GM23338 (cell line): ENCODE data around the gene S100PBP. TPM values are rescaled to one million over a fixed set of nuclear protein-coding genes. Genes with fewer than 3 reads are reported as not detected.

Source experiments
- ATAC-seq: fragments of 200-7000 bp; cut with Tn5 transposase; 3 replicates; pipeline ENCODE4 v1.9.1; 2020
- DNase-seq: peaks from one replicate; pipeline ENCODE4 v3.0.0-alpha.2; 2015; ENCODE audit warnings: low spot score
- H2AFZ ChIP-seq: fragments of 200-600 bp; sonication (generic); 2 replicates; pipeline ENCODE4 v1.8.0; 2016; ENCODE audit warnings: antibody characterized with exemption, mild to moderate bottlenecking, moderate library complexity
- H3F3A ChIP-seq: fragments of 200-600 bp; sonication (generic); replicated peaks from 2 replicates; pipeline ENCODE4 v1.8.0; 2017; ENCODE audit warnings: antibody characterized with exemption, mixed run types, low read depth
- H3K27ac ChIP-seq: fragments of 200-600 bp; sonication (generic); 2 replicates; pipeline ENCODE4 v1.6.1; 2016; ENCODE audit warnings: low read depth
- H3K27me3 ChIP-seq: fragments of 200-600 bp; sonication (generic); 2 replicates; pipeline ENCODE4 v1.8.0; 2016; ENCODE audit warnings: mild to moderate bottlenecking, mixed run types, moderate library complexity; ENCODE audit not compliant: insufficient read depth
- H3K36me3 ChIP-seq: fragments of 200-600 bp; sonication (generic); 2 replicates; pipeline ENCODE4 v1.8.0; 2016; ENCODE audit warnings: mild to moderate bottlenecking; ENCODE audit not compliant: insufficient read depth
- H3K4me1 ChIP-seq: fragments of 200-600 bp; sonication (generic); 2 replicates; pipeline ENCODE4 v1.8.0; 2016; ENCODE audit warnings: mild to moderate bottlenecking, moderate library complexity; ENCODE audit not compliant: insufficient read depth
- H3K4me2 ChIP-seq: fragments of 200-600 bp; sonication (generic); 2 replicates; pipeline ENCODE4 v1.7.1; 2017; ENCODE audit warnings: mixed run types
- H3K4me3 ChIP-seq: fragments of 200-600 bp; sonication (generic); 2 replicates; pipeline ENCODE4 v1.6.1; 2016; ENCODE audit warnings: mixed run types
- H3K79me2 ChIP-seq: fragments of 200-600 bp; sonication (generic); replicated peaks from 2 replicates; pipeline ENCODE4 v1.8.0; 2017; ENCODE audit warnings: mild to moderate bottlenecking; ENCODE audit not compliant: insufficient read depth
- H3K9me2 ChIP-seq: fragments of 200-600 bp; sonication (generic); 2 replicates; pipeline ENCODE4 v1.8.0; 2017; ENCODE audit not compliant: insufficient read depth
- H4K20me1 ChIP-seq: fragments of 200-600 bp; sonication (generic); replicated peaks from 2 replicates; pipeline ENCODE4 v1.8.0; 2017; ENCODE audit warnings: mild to moderate bottlenecking; ENCODE audit not compliant: insufficient read depth
- H3K27ac Mint-ChIP-seq: 2 replicates; pipeline ENCODE4 v1.8.0; 2020; ENCODE audit warnings: inconsistent platforms, mild to moderate bottlenecking, moderate library complexity, mixed read lengths
- H3K27me3 Mint-ChIP-seq: 3 replicates; pipeline ENCODE4 v1.8.0; 2022; ENCODE audit warnings: low read depth, mild to moderate bottlenecking, moderate library complexity, mixed read lengths, inconsistent platforms; ENCODE audit not compliant: insufficient read depth, poor library complexity
- H3K36me3 Mint-ChIP-seq: 3 replicates; pipeline ENCODE4 v1.8.0; 2021; ENCODE audit warnings: low read depth, mild to moderate bottlenecking, inconsistent platforms, moderate library complexity, mixed read lengths
- H3K4me1 Mint-ChIP-seq: 3 replicates; pipeline ENCODE4 v1.8.0; 2020; ENCODE audit warnings: mild to moderate bottlenecking, inconsistent platforms, mixed read lengths
- H3K4me3 Mint-ChIP-seq: 3 replicates; pipeline ENCODE4 v1.8.0; 2021; ENCODE audit warnings: moderate library complexity, mild to moderate bottlenecking, inconsistent platforms, mixed read lengths
- H3K9me3 Mint-ChIP-seq: 3 replicates; pipeline ENCODE4 v1.8.0; 2020; ENCODE audit warnings: moderate library complexity, mild to moderate bottlenecking, inconsistent platforms, mixed read lengths
- CREB1 ChIP-seq: fragments of 250-450 bp; sonication (Bioruptor Pico); IDR thresholded peaks from 2 replicates; pipeline ENCODE4 v1.5.0; 2020; ENCODE audit warnings: low read depth, mild to moderate bottlenecking, moderate library complexity
- EZH2 ChIP-seq: fragments of 200-600 bp; sonication (generic); IDR thresholded peaks from one replicate; pipeline ENCODE4 v1.8.0; 2017; ENCODE audit warnings: antibody characterized with exemption, mild to moderate bottlenecking, low read depth; ENCODE audit not compliant: unreplicated experiment
- EZH2phosphoT487 ChIP-seq: fragments of 200-600 bp; sonication (generic); IDR thresholded peaks from one replicate; pipeline ENCODE4 v1.8.1; 2018; ENCODE audit warnings: antibody characterized with exemption; ENCODE audit not compliant: unreplicated experiment
- JUNB ChIP-seq: IDR thresholded peaks from one replicate; pipeline ENCODE4 v1.6.1; 2016; ENCODE audit warnings: antibody characterized with exemption; ENCODE audit not compliant: unreplicated experiment
- NANOG ChIP-seq: IDR thresholded peaks from 2 replicates; pipeline ENCODE4 v1.6.1; 2016; ENCODE audit warnings: antibody characterized with exemption, borderline replicate concordance
- POLR2AphosphoS5 ChIP-seq: IDR thresholded peaks from 2 replicates; pipeline ENCODE4 v1.6.1; 2016; ENCODE audit warnings: antibody characterized with exemption, low read depth
- STAT1 ChIP-seq: IDR thresholded peaks from one replicate; pipeline ENCODE4 v1.6.1; 2016; ENCODE audit warnings: antibody characterized with exemption; ENCODE audit not compliant: unreplicated experiment
- ZNF114 ChIP-seq: fragments of 250-450 bp; sonication (Bioruptor Pico); IDR thresholded peaks from 2 replicates; pipeline ENCODE4 v1.5.0; 2020; ENCODE audit warnings: mild to moderate bottlenecking, moderate library complexity
- ZNF331 ChIP-seq: fragments of 250-450 bp; sonication (Bioruptor Pico); IDR thresholded peaks from 2 replicates; pipeline ENCODE4 v1.5.0; 2020; ENCODE audit warnings: low read depth, mild to moderate bottlenecking, moderate library complexity
- polyA plus RNA-seq: library from polyadenylated mRNA; unstranded; fragments of >200 nt; fragmentation: Nextera tagmentation; extraction: Ambion mirVana; gene quantifications from 2 replicates; pipeline ENCODE4 v1.2.1, GENCODE V29; 2016
- total RNA-seq: library from RNA; depleted of rRNA; stranded (reverse); fragments of >200 nt; shearing (Covaris generic); gene quantifications from 2 replicates; pipeline ENCODE4 v1.2.3, GENCODE V29; 2014
- TF ChIP-seq, protein P1 (sequence below): fragments of 250-450 bp; sonication (Bioruptor Pico); IDR thresholded peaks from 2 replicates; pipeline ENCODE4 v1.5.0; 2020; ENCODE audit warnings: mild to moderate bottlenecking, moderate library complexity
- TF ChIP-seq, protein P2 (sequence below): IDR thresholded peaks from 2 replicates; pipeline ENCODE4 v1.6.1; 2016; ENCODE audit warnings: antibody characterized with exemption
- TF ChIP-seq, protein P3 (sequence below): IDR thresholded peaks from one replicate; pipeline ENCODE4 v1.6.1; 2018; ENCODE audit warnings: antibody characterized with exemption; ENCODE audit not compliant: unreplicated experiment
- TF ChIP-seq, protein P4 (sequence below), 2 experiments: fragments of 200-600 bp in 1 of 2; sonication (generic) in 1 of 2; conservative IDR thresholded peaks; 2 replicates each; pipeline versions ENCODE4 v1.5.1 to v1.6.1; 2016 to 2017; ENCODE audit warnings: antibody characterized with exemption in 2 of 2, low read depth in 2 of 2, mild to moderate bottlenecking in 2 of 2, moderate library complexity in 1 of 2

Gene S100PBP
- total and polyA plus RNA-seq, 2 experiments from 2014 or later: 30.6 to 65.2 TPM

DNA sequence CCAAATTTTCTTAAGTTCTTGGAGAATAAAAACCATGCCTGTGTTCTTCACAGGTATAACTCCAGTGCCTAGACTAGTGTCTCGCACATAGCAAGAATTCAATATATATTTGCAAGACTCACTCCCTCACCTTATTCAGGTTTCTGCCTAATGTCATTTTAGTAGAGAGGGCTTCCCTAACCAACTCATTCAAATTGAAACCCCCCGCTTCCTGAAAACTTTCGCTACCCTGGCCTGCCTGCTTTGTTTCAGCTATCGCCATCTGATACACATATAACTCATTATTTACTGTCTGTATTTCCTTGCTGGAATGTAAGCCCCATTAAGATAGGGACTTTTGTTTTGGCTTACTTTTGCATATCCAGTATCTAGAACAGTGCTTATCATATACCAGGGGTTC is 8.9 kb upstream of the S100PBP start:
- H3K9me3 Mint-ChIP-seq: no peaks in the 10 kb centered on the region; the same call in 2 of the 3 replicates
- H3K4me3 Mint-ChIP-seq: no peak overlapping the region
- DNase-seq (no peak), ATAC-seq (no peak)
- Histone ChIP-seq H3K36me3 (peaks cover 57% of the 10 kb centered on the region), H3K4me3 (no peak overlapping the region), H2AFZ (no peak overlapping the region), H3K27me3 (no peaks in the 10 kb centered on the region), H3K4me1 (peaks cover 22% of the 10 kb centered on the region), H3K27ac (no peak overlapping the region), H3K4me2 (no peak overlapping the region), H3F3A (peaks cover 9% of the 10 kb centered on the region), H4K20me1 (peaks cover 51% of the 10 kb centered on the region), H3K9me2 (no peaks in the 10 kb centered on the region), H3K79me2 (peaks cover 84% of the 10 kb centered on the region)
- peaks cover 89% of the 10 kb centered on the region for H3K36me3 Mint-ChIP-seq
- no peak for TF ChIP-seq EZH2phosphoT487
- TF ChIP-seq JUNB: no peak
- TF ChIP-seq ZNF114: no peak
- TF ChIP-seq, protein P1, sequence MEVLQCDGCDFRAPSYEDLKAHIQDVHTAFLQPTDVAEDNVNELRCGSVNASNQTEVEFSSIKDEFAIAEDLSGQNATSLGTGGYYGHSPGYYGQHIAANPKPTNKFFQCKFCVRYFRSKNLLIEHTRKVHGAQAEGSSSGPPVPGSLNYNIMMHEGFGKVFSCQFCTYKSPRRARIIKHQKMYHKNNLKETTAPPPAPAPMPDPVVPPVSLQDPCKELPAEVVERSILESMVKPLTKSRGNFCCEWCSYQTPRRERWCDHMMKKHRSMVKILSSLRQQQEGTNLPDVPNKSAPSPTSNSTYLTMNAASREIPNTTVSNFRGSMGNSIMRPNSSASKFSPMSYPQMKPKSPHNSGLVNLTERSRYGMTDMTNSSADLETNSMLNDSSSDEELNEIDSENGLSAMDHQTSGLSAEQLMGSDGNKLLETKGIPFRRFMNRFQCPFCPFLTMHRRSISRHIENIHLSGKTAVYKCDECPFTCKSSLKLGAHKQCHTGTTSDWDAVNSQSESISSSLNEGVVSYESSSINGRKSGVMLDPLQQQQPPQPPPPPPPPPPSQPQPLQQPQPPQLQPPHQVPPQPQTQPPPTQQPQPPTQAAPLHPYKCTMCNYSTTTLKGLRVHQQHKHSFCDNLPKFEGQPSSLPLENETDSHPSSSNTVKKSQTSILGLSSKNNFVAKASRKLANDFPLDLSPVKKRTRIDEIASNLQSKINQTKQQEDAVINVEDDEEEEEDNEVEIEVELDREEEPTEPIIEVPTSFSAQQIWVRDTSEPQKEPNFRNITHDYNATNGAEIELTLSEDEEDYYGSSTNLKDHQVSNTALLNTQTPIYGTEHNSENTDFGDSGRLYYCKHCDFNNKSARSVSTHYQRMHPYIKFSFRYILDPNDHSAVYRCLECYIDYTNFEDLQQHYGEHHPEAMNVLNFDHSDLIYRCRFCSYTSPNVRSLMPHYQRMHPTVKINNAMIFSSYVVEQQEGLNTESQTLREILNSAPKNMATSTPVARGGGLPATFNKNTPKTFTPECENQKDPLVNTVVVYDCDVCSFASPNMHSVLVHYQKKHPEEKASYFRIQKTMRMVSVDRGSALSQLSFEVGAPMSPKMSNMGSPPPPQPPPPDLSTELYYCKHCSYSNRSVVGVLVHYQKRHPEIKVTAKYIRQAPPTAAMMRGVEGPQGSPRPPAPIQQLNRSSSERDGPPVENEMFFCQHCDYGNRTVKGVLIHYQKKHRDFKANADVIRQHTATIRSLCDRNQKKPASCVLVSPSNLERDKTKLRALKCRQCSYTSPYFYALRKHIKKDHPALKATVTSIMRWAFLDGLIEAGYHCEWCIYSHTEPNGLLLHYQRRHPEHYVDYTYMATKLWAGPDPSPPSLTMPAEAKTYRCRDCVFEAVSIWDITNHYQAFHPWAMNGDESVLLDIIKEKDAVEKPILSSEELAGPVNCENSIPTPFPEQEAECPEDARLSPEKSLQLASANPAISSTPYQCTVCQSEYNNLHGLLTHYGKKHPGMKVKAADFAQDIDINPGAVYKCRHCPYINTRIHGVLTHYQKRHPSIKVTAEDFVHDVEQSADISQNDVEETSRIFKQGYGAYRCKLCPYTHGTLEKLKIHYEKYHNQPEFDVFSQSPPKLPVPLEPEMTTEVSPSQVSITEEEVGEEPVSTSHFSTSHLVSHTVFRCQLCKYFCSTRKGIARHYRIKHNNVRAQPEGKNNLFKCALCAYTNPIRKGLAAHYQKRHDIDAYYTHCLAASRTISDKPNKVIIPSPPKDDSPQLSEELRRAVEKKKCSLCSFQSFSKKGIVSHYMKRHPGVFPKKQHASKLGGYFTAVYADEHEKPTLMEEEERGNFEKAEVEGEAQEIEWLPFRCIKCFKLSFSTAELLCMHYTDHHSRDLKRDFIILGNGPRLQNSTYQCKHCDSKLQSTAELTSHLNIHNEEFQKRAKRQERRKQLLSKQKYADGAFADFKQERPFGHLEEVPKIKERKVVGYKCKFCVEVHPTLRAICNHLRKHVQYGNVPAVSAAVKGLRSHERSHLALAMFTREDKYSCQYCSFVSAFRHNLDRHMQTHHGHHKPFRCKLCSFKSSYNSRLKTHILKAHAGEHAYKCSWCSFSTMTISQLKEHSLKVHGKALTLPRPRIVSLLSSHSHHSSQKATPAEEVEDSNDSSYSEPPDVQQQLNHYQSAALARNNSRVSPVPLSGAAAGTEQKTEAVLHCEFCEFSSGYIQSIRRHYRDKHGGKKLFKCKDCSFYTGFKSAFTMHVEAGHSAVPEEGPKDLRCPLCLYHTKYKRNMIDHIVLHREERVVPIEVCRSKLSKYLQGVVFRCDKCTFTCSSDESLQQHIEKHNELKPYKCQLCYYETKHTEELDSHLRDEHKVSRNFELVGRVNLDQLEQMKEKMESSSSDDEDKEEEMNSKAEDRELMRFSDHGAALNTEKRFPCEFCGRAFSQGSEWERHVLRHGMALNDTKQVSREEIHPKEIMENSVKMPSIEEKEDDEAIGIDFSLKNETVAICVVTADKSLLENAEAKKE (CRISPR knock-in tag): no peak
- TF ChIP-seq, protein P2, sequence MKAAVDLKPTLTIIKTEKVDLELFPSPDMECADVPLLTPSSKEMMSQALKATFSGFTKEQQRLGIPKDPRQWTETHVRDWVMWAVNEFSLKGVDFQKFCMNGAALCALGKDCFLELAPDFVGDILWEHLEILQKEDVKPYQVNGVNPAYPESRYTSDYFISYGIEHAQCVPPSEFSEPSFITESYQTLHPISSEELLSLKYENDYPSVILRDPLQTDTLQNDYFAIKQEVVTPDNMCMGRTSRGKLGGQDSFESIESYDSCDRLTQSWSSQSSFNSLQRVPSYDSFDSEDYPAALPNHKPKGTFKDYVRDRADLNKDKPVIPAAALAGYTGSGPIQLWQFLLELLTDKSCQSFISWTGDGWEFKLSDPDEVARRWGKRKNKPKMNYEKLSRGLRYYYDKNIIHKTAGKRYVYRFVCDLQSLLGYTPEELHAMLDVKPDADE: no peak
- no peak for TF ChIP-seq POLR2AphosphoS5
- TF ChIP-seq, protein P3, sequence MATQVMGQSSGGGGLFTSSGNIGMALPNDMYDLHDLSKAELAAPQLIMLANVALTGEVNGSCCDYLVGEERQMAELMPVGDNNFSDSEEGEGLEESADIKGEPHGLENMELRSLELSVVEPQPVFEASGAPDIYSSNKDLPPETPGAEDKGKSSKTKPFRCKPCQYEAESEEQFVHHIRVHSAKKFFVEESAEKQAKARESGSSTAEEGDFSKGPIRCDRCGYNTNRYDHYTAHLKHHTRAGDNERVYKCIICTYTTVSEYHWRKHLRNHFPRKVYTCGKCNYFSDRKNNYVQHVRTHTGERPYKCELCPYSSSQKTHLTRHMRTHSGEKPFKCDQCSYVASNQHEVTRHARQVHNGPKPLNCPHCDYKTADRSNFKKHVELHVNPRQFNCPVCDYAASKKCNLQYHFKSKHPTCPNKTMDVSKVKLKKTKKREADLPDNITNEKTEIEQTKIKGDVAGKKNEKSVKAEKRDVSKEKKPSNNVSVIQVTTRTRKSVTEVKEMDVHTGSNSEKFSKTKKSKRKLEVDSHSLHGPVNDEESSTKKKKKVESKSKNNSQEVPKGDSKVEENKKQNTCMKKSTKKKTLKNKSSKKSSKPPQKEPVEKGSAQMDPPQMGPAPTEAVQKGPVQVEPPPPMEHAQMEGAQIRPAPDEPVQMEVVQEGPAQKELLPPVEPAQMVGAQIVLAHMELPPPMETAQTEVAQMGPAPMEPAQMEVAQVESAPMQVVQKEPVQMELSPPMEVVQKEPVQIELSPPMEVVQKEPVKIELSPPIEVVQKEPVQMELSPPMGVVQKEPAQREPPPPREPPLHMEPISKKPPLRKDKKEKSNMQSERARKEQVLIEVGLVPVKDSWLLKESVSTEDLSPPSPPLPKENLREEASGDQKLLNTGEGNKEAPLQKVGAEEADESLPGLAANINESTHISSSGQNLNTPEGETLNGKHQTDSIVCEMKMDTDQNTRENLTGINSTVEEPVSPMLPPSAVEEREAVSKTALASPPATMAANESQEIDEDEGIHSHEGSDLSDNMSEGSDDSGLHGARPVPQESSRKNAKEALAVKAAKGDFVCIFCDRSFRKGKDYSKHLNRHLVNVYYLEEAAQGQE: no peak
- TF ChIP-seq CREB1: no peak
- TF ChIP-seq STAT1: no peak
- TF ChIP-seq, protein P4, sequence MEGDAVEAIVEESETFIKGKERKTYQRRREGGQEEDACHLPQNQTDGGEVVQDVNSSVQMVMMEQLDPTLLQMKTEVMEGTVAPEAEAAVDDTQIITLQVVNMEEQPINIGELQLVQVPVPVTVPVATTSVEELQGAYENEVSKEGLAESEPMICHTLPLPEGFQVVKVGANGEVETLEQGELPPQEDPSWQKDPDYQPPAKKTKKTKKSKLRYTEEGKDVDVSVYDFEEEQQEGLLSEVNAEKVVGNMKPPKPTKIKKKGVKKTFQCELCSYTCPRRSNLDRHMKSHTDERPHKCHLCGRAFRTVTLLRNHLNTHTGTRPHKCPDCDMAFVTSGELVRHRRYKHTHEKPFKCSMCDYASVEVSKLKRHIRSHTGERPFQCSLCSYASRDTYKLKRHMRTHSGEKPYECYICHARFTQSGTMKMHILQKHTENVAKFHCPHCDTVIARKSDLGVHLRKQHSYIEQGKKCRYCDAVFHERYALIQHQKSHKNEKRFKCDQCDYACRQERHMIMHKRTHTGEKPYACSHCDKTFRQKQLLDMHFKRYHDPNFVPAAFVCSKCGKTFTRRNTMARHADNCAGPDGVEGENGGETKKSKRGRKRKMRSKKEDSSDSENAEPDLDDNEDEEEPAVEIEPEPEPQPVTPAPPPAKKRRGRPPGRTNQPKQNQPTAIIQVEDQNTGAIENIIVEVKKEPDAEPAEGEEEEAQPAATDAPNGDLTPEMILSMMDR (conservative IDR thresholded peaks at IDR 0.05; ENCODE audit: low read depth in 2 of 2): no peak
- no peak for TF ChIP-seq NANOG
- no peak for TF ChIP-seq ZNF331 (CRISPR knock-in tag)
- no peak for TF ChIP-seq EZH2
- peaks cover 2% of the 10 kb centered on the region for H3K27me3 Mint-ChIP-seq
- peaks cover 20% of the 10 kb centered on the region for H3K4me1 Mint-ChIP-seq
- H3K27ac Mint-ChIP-seq: no peak overlapping the region
